HG03025 (cell line): ENCODE results near the gene FSTL1.
A peak's percentile ranks its signal among the peaks of the same experiment; 100 is the strongest.

Experiments used
- ATAC-seq: cut with Tn5 transposase; IDR thresholded peaks from one replicate; pipeline ENCODE4 v1.9.1; 2021; ENCODE audit warnings: mild to moderate bottlenecking, moderate library complexity; ENCODE audit not compliant: unreplicated experiment, low FRiP score

FSTL1 gene

DNA sequence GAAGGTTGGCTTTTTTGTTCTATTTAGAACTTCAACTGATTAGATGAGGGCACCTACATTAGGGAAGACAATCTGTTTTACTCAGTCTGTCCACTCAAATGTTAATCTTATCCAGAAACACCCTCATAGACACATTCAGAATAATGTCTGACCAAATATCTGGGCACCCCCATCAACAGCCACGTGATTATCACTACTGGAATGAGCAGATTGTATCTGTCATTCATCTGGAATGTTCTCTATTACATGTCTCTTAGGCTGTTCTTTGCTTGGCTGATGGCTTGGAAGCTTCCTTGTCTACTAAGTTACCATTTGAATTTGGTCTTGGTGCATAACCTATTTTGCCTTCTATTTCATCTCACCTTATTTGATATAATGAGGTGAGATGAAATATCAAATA is 86.0 kb downstream of the FSTL1 start:
- ATAC-seq = no peak

DNA sequence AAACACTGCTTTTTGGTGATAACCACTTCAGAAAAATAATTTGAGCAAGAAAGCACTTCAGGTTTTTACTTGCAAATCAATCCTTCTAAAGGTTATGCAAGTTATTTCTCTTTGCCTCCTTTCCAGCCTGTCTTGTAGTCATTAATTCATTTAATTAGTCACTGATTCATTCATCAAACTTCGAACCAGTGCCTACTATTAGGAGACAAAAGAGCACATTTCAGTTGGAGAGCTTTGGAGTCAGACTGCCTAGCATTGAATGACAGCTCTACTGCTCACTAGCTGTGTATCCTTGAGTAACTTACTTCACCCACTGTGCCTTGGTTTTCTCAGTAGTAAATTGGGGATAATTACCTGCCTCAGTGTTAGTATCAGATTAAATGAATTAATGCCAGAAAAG is 86.7 kb downstream of the FSTL1 start:
- ATAC-seq = no peak

DNA sequence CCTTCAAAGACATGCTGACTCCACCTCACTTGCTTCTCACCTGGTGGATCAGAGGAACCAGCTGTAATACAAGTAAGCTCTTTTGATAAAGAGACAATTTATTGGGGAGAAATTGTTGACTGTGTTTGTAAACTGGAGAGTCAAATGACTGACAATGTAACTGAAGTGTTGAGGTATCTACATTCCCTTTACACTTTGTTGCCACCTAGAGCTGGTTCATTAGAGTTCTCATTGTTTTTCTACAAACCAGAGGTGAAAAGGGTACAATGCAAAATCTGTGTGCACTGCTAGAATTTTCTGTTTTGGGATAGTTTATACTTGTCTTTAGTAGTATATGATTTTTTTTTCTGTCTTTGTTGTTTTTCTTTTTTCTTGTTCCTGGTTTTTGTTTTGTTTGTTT is 93.0 kb downstream of the FSTL1 start:
- ATAC-seq = no peak

DNA sequence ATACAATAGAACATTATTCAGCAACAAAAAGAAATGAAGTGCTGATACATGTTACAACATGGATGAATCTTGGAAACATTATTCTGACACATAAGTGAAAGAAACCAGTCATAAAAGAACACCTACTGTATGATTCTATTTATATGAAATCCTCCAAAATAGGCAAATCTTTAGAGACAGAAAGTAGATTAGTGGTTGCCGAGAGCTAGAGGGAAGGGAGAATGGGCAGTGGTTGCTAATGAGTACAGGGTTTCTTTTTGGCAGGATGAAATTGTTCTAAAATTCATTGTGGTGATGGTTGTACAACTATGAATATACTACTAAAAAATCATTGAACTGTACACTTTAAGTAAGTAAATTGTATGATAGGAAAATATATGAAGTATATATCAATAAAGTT is 95.3 kb downstream of the FSTL1 start:
- ATAC-seq = peak; percentile 76

DNA sequence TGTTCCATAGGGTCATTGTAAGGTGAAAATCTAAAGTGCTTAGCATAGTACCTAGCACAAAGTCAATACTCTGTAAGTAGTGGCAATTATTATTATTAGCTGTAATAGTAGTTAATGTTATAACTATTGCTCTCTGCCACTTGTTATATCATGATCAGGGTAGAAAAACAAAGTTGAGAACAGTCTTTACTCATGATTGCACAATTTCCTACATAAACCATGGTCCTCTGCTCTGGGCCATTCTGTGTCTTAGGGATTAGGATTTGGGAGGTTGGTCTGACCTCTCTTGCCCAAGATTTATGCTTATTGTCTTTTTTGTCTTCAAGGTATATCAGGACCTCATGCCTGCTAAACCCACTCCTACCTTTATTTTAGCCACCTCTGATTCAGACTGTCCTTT is 97.3 kb downstream of the FSTL1 start:
- ATAC-seq = no peak

DNA sequence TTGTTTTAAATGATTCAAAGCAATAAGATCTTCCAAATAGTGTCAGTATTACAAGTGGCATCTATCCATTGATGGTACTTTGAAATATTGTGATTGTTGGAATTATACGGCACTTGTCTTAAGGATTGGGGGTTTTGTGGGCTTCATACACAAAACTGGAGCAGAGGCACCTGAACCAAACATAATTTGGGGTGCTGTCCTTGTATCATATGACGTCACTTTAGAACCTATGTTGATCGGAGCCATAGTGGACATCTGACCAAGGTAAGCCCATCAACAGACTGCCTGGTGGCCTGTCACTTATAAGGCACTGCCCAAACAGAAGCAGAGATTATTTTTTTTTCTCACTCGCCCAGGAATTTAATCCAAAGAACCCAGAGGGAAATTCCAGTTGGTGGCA is 98.8 kb downstream of the FSTL1 start:
- ATAC-seq = no peak

DNA sequence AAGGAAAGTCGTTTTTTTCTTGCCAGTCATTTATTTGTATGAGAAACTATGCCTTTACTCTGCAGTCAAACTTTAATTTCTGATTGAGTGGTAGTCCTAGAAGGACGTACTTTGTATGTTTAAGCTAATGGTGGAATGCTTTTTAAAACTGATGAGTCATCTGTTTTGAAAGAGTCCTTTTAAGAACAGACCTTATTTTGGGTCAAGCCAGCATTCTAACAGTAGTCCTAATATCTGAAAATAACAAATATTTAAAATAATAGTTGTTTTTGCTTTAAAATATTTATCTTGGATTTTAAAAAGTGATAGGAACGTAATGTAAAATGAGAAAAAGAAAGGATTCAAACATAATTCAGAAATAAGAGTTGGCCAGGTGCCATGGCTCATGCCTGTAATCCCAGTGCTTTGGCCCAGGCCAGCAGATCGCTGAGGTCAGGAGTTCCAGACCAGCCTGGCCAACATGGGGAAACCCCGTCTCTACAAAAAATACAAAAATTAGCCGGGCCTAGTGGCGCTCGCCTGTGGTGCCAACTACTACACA is 100.3 kb downstream of the FSTL1 start:
- no peak for ATAC-seq

DNA sequence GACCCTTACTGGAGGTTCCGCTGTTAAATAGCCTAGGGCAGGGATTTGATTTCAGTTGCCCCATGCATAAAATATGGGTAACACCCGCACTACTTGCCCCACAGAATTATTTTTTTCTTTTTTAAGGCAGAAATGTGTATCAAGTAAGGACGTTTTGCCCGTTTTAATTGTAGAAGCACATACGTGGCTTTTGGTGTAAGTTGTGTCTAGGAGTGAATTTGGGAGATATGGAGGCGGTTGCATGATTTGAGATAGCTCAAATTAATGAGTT is 101.0 kb downstream of the FSTL1 start:
- ATAC-seq = no peak

DNA sequence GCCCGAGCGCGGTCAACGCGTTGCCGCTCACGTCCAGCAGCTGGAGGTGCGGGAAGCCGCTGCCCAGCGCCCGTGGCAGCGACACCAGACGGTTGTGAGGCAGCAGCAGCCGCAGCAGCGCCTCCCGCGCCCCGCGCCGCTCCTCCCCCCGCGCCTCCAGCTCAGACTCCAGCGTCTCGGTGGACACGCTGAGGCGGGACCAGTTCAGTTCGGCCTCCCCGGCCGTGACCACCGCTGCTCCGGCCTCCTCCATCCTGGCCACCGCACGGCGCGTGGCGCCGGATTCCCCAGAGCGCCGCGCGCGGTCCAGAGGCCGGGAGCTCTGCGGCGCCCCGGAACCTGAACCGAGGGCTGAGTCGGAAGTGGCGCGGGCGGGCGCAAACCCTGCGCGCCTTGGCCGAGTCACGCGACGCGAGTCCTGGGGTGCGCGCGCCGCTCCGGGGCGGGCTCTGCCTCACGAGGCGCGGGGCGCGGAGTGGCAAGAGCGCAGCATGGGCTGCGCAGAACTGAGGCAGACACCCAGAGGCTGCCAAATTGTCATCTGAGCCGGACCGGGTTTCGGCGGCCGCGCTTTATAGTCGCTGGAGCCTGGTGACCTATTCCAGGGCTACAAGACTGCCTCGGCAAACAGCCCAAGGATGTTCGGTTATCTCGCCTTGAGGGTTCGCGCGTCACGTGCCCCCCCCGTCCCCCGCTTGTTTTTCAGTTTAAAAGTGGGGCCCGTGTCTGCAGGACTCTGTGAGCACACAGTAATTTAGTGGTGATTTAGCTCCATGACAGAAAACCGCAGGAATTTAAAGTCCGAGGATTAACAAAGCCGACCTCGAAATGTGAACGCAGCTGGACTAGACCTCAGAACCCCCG is 101.6 kb downstream of the FSTL1 start, which contains the start of gene LRRC58:
Gene LRRC58, minus strand, starts transcription at position 364 of the 864 bp plus-strand sequence. Its CDS starts 111 bp downstream, at position 253.
- ATAC-seq = peak; percentile 87

DNA sequence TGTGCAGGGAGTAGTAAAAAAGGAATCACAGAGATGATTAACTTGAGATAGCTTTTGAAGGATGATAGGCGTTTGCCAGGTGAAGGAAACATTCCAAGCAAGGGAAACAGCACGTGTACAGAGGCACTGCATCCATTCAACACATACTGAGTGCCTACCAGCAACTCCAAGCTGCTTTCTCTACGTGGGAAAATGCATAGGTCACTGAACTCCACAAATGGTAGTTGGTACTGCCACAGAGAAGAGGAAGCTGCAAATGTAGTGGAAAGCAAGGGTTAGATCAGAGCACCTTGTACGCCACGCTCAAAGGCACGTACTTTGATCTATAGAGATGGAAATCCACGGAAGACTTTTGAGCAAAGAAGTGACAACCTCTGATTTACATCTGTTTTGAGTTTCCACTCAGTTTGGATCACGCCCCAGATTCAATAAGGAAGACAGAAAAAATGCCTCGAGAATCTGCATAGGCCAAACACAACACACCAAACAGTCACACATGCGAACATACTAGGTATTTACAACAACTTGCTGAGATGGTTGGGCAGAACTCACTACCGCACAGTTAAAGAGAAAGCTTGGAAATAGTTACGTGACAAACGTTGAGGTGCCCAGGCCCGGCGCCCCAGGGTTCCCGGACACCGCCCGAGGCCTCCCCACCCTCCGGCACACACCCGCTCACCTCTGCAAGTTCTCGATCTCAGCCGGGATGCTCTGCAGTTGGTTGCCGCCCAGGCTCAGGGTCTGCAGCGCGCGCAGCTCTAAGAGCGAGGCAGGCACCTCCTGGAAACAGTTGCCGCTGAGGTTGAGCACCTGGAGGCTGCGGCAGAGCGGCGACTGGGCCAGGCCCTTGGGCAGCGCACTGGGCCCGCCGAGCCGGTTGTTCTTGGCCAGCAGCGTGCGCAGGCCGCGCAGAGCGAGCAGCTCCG is 102.5 kb downstream of the FSTL1 start:
- peak; percentile 48 for ATAC-seq

DNA sequence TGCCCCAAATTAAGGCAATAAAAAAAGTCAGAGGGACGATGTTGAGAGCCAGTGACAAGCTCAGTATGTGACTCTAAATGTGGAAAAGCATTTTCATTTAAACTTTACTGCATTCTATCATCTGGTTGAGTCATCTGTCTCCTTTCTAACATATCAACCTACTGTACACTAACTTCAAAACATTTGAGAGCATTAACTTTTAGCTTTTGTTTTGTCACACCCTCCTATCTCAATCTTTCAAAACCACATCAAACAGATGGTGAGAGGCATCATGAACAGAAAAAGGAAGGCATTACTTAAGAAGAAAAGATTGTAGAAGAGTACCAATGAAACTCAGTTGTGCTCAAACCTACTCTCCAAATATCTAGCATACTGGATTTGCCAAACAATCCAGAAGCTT is 106.4 kb downstream of the FSTL1 start:
- no peak for ATAC-seq
